HG03025 (cell line): Measurements from ENCODE around the gene EIF4E2.

Source experiments
- ATAC-seq: cut with Tn5 transposase; IDR thresholded peaks from one replicate; pipeline ENCODE4 v1.9.1; 2021; ENCODE audit warnings: mild to moderate bottlenecking, moderate library complexity; ENCODE audit not compliant: unreplicated experiment, low FRiP score

EIF4E2 gene

DNA sequence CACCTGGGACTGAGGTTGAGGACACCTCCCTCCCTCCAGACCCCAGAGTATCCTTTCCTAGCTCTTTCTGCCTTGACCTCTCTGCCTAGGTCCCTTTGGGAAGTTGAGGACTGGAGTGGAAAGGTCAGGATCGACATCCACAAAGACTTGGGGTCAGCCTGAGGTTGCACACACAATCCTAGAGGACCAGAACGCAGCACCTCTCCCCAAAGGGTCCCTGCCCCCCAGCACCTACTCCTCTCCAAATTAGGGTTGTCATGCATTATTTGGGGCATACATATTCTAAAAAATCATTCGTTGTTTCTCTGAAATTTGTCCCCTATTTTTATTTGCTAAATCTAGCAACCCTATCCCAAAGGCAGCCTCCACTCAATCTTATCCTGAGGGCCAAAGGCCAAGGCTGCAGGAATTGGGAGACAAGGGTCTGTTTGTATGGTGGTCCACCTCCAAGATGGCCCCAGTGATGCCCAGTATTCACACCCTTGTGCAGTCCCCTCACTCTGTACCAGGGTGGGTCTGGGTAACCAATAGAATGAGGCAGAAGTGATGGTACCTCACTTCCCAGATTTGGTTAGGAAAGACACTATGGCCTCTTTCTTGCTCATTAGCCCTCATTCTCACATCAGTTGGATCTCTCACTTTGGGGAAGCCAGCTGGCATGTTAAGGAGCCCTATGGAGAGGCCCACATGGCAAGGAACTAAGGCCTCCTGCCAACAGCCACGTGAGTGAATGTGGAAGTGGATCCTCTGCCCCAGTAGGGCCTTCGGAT is 14.5 kb upstream of the EIF4E2 start:
- no peak for ATAC-seq

DNA sequence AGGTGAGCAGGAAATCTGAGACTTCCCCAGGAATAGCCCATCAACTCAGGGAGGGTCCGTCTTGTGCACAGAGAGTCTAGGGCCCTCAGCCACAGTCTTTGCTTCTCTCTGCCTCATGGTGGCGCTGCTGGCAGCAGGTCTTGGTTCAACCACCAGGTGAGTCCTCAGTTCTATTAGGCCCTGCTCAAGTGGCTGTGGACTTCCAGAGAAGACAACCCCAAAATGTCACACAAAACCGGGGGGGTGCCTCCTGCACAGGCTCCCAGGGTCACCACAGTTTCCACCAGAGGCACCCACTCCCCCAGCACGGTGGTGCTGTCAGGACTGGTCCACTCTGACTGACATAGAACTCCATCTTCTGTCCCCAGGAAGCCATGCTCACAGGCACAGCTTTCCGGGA is 13.4 kb upstream of the EIF4E2 start:
- no peak for ATAC-seq

DNA sequence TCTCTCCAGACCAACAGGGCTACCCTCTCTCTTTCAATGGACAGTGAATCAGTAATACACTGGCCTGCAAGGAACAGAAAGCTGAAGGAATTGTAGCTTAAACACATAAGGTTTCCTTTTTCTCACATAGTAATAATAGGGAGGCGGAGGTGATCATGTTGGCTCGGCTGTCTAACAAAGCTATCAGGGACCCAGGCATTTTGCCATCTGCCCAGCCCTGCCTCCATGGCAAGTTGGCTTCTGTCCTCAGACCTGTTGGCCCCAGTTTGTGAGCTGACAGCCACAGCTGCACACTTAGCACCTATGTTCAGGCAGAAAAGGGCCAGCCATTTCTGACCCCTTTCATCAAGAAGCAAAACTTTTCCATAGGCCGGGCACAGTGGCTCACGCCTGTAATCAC is 13.0 kb upstream of the EIF4E2 start:
- no peak for ATAC-seq

DNA sequence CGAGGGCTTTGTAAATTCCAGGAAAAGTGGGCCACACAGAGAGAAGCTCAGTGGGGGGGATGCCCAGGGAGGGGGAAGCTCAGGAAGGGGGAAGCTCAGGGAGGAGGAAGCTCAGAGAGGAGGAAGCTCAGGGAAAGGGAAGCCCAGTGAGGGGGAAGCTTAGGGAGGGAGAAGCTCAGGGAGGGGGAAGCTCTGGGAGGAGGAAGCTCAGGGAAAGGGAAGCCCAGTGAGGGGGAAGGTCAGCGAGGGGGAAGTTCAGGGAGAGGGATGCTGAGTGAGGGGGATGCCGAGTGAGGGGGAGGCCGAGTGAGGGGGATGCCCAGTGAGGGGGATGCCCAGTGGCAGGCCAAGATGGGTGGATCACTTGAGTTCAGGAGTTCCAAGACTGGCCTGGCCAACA is 11.8 kb upstream of the EIF4E2 start:
- no peak for ATAC-seq

DNA sequence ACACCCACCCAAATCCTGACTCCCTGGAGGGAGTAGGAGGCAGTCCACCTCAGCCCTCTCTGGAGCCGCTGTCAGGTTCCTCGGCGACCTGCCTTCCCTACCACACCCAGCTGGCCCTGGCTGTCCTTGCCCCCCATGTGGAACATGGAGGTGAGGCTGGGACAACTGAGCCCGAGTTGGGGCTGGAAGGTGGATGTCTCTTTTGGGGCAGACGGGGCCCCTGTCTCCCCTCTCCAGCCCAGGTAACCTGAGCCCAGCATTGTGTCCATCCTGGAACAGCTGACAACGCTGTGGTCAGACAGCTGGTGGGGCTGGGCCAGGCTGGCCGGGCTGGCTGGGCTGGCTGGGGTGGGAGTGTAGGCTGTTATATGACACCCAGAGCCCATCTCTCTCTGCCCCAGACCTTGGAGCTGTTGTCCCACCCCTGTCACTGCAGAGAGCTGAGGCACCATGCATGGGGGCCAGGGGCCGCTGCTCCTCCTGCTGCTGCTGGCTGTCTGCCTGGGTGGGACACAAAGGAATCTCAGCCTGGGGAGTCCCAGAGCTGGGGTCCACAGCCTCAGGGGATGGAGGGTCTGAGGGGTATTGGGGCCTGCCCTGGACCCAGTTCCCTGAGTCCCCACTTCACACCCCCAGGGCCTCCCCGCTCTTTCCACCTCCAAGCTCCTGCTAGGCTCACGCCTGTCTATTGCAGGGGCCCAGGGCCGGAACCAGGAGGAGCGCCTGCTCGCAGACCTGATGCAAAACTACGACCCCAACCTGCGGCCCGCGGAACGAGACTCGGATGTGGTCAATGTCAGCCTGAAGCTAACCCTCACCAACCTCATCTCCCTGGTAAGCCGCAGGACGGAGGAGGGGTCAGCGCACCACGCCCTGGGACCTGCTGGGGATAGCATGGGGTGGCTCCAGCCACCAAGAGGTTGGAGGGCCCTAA is 10.9 kb upstream of the EIF4E2 start, which contains the start of gene CHRNG:
CHRNG (plus strand) TSS at position 395 of the 934 bp plus-strand sequence; CDS start at position 451, 56 bp downstream.
- no peak for ATAC-seq

DNA sequence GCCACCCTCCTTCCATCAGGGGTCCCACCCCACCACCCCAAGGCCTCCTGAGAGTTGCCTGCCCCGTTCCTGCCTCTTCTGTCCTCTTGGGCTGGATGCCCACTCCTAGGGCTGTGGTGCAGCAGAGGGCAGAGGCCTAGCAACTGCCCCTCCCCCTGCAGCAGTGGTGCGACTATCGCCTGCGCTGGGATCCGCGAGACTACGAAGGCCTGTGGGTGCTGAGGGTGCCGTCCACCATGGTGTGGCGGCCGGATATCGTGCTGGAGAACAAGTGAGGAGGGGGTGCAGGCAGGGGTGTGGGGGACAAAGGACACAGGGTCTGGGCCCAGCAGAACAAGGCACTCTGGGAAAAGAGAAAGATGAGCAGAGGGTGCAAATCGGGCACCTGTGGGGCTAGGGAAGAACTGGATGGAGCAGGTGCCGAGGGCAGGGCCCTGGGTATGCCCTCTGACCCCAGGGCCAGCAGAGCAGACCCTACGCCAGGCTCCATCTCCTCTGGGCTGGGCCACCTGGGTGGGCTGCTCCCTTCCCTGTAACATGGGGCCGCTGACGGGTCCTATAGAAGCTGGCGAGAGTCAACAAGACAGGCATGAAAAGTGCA is 9.9 kb upstream of the EIF4E2 start:
- no peak for ATAC-seq

DNA sequence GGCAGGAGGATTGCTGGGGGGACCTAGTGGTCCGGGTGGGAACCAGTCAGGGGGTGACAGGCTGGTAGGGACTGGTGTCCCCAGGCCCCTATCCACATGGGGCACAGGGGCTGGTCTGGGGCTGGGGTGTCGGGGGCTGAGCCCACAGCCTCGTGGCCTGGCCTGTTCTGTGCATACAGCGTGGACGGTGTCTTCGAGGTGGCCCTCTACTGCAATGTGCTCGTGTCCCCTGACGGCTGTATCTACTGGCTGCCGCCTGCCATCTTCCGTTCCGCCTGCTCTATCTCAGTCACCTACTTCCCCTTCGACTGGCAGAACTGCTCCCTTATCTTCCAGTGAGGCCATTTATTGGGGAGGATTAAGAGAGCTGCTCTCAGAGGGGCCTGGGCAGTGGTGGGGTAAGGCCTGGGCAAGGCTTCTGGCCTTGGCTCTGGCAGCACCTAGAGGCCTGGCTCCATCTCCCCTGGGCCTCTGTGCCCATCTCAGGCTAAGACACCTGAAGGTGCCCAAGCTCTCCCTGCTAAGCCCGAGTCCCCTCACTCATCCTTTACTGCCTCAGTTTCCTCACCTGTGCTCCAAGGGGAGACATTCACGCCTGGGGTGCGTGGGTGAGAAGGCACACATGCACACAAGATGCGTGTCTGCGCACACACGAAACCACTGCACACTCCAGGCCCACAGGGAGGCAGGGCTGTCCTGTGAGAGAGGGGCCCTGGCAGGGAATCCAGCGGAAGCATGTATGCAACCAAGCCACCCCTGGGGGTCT is 9.1 kb upstream of the EIF4E2 start:
- no peak for ATAC-seq

DNA sequence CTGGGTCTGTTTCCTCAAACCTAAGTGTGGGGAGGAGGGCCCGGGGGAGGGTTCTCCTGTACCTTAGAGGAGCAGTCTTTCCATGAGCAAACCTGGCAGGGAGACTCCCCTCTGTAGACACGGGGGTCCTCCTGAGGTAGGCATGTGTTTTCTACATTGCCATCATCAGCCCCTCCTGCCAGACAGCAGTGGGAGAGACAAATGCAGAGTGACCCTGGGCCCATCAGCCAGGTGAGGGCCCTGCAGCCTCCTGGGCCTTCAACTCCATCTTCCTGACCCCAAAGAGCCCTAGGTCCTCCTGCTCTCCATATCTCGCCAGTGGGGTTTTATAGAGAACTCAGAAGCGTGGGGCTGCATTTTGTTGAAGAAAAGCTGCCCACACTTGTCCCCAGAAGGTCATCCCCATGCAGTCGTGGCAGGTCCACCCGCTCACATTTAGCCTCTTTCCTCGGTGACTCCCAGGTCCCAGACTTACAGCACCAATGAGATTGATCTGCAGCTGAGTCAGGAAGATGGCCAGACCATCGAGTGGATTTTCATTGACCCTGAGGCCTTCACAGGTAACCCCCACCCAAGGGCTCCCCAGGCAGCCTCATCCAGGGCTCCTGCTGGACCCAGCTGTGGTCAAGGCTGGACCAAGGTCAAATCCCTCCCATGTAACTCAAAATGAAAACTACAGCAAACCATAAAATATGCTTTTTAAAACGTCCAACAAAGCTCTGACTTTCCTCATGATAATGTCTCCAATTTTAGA is 8.4 kb upstream of the EIF4E2 start:
- ATAC-seq: no peak

DNA sequence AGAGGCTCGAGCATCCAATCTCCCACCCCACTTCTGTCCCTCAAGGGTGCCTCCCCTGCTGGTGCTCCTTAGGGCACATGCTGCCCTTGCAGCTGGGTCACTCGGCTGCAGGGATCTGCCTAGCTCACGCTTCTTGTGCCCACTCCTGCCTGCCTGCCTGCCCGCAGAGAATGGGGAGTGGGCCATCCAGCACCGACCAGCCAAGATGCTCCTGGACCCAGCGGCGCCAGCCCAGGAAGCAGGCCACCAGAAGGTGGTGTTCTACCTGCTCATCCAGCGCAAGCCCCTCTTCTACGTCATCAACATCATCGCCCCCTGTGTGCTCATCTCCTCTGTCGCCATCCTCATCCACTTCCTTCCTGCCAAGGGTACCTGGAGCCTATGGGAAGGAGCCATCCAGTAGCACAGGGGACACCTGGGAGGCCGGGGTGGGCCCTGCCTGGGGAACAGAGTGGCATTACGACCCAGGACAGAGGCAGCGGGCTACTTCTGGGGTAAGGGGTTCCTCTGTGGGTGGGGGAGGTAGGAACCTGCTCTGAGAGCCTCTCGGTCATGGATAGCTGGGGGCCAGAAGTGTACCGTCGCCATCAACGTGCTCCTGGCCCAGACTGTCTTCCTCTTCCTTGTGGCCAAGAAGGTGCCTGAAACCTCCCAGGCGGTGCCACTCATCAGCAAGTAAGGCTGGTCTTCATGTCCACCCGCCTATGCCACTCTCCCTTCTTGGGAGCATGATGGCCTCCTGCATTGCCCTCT is 7.6 kb upstream of the EIF4E2 start:
- ATAC-seq: no peak

DNA sequence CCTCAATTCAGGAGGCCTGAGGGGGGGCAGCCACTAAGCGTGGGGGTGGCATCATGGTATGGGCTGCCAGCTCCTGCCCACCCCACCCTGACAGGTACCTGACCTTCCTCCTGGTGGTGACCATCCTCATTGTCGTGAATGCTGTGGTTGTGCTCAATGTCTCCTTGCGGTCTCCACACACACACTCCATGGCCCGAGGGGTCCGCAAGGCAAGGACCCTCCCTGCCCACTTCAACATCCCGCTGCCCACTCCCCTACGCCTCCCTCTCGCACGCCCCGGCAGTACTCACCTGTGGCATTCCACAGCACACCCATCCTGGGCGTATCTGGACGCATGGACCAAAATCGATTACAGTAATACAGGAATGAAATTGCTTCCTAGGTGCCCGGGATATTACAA is 7.0 kb upstream of the EIF4E2 start:
- no peak for ATAC-seq

DNA sequence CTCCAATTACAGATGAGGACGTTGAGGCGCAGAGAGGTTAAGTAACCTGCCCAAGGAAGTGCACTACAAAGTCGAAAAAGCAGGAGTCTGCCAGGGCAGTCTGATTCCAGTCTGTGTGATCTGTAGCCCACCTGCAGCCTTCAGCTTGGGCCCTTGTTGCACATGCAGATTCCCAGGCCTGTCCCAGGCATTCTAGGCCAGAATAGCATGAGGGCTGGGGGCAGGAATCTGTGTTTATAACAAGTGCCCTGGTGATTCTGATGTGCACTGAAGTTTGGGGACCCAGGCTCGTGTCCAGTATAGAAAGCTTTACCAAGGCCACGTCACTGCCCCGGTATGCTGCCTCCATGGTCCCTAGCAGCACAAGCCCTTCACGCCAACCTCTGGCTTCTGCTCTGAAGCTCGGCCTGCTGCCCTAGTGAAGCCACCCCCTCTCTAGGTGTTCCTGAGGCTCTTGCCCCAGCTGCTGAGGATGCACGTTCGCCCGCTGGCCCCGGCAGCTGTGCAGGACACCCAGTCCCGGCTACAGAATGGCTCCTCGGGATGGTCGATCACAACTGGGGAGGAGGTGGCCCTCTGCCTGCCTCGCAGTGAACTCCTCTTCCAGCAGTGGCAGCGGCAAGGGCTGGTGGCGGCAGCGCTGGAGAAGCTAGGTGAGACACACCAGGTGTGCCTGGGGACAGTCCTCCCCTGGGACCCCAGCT is 6.4 kb upstream of the EIF4E2 start:
- no peak for ATAC-seq

DNA sequence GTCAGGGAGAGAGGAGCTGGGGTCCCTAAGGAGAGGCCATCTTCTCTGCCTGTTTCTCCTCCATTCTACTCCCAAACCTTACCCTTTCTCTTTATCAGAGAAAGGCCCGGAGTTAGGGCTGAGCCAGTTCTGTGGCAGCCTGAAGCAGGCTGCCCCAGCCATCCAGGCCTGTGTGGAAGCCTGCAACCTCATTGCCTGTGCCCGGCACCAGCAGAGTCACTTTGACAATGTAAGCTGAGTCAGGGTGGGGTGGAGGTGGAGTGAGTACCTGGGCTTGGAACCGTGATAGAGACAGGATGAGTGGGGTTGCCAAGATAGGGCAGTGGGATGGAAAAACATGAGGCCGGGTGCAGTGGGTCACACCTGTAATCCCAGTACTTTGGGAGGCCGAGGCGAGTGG is 5.8 kb upstream of the EIF4E2 start:
- ATAC-seq: no peak

DNA sequence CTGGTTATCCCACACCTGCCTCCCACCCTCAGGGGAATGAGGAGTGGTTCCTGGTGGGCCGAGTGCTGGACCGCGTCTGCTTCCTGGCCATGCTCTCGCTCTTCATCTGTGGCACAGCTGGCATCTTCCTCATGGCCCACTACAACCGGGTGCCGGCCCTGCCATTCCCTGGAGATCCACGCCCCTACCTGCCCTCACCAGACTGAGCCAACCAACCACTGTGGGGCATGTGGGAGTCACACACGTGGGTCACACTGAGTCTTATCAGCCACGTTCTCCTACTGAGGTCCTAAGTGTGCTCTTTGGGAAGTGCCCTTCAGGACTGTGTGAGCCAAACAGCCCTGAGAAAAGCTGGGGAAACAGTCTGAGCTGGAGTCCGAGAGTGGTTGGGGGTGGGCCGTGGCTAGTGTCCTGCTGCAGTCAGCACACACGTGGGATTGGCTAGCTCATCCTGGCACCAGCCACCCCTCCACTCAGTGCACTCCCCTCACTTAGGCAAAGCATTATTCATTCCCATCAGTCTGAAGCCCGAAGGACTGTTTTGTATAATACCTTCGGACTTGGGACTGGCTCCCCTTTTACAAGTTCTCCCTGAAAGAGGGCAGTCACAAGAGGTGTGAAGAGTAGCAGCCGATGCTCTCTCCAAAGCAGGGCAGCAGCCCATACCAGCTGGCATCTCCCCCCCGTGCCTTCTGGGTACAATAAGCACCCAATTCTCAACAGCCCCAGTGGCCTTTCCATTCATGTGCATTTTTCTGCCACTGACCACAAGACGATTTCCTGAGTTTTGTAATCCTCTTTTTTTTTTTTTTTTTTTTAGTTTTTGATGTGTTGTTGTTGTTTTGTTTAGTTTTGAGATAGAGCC is 4.7 kb upstream of the EIF4E2 start:
- no peak for ATAC-seq

DNA sequence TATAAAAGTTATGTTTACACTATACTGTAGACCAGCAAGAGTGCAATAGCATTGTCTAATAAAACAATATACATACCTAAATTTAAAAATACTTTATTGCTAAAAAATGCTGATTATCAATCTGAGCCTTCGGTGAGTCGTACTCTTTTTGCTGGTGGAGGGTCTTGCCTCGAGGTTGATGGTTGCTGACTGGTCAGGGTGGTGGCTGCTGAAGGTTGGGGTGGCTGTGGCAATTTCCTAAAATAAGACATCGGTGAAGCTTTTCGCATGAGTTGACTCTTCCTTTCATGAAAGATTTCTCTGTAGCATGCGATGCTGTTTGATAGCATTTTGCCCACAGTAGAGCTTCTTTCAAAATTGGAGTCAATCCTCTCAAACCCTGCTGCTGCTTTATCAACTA is 2.5 kb upstream of the EIF4E2 start:
- no peak for ATAC-seq

DNA sequence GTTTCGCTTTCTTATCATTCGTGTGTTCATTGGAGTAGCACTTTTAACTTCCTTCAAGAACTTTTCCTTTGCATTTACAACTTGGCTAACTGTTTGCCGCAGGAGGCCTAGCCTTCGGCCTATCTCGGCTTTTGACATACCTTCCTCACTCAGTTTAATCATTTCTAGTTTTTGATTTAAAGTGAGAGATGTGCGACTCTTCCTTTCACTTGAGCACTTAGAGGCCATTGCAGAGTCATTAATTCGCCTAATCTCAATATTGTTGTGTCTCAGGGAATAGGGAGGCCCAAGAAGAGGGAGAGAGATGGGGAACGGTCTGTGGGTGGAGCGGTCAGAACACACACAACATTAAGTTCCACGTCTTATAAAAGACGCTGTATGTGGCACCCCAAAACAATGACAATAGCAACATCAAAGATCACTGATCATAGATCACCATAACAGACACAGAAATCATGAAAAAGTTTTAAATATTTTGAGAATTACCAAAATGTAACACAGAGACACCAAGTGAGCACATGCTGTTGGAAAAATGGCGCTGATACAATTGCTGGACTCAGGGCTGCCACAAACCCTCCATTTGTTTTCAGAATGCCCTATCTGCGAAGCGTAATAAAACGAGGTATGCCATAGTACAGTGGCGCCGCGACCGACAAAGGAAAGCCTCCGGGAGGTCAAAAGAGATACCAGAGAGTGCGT is 685 bp upstream of the EIF4E2 start:
- peak; percentile 26 for ATAC-seq

DNA sequence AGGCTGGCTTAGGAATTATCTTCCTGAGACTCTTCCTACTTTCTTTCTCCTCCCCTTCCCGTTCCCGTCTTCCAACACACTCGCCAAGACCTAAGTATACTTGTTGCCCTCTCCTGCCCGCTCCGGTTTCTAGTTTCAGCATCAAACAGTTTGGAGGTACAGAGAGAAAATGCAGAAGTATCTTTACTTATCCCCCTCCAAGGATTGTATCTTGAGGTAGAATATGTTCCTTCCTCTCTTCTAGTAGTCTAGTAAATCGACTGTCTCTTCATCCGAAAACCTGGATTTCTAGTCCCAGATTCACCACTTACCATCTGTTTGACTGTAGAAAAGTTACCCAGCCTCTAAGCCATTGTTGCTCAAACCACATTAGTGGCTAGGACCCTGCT is 755 bp downstream of the EIF4E2 start:
- no peak for ATAC-seq

DNA sequence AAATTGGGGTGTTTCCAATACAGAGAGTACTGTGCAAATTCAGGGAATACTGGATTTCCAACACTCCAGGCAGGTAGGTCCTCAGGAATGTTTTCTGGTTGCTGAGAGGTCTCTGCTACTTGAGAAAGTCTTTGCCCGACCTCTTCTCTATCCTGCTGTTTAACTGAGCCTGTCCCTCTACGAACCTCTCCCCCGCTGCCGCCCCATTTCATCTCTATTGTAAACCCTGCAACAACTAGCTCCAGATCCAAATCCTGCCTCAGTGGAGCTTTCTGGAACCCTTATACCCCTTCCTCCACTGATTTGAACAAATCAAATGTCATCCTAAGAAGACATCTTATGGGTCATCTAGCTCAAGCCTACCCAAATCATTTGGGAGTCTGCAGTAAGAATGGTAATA is 1.3 kb downstream of the EIF4E2 start:
- no peak for ATAC-seq
